ENCODE data around the gene PRB4. TPM values are rescaled to one million over a fixed set of nuclear protein-coding genes. Genes with fewer than 3 reads are reported as not detected.

Gene PRB4
- total RNA-seq, 1 donor from 2014 or later: not detected

GRCh38 chr12:11321980-11322379, 11.7 kb upstream of the PRB4 start:
- TF ChIP-seq CTCF (conservative IDR thresholded peaks at IDR 0.05): no peak
- H3K27ac Mint-ChIP-seq: no peak overlapping the region
- DNase-seq (ENCODE audit: extremely low spot score, unreplicated experiment): no peak
- no peaks in the 10 kb centered on the region for H3K4me1 Mint-ChIP-seq (ENCODE audit: unreplicated experiment)
- H3K4me3 Mint-ChIP-seq: no peak overlapping the region
- H3K36me3 Mint-ChIP-seq: no peaks in the 10 kb centered on the region
- no peaks in the 10 kb centered on the region for H3K27me3 Mint-ChIP-seq
- H3K9me3 Mint-ChIP-seq: no peaks in the 10 kb centered on the region

- DNase-seq (ENCODE audit: extremely low spot score, unreplicated experiment): no peak
- Mint-ChIP-seq H3K4me3 (no peak overlapping the region), H3K4me1 (ENCODE audit: unreplicated experiment) (no peaks in the 10 kb centered on the region), H3K36me3 (no peaks in the 10 kb centered on the region), H3K27me3 (no peaks in the 10 kb centered on the region), H3K27ac (no peak overlapping the region), H3K9me3 (no peaks in the 10 kb centered on the region)
- no peak for TF ChIP-seq CTCF (conservative IDR thresholded peaks at IDR 0.05)
Observed at GRCh38 chr12:11307143-11307542, 3.1 kb downstream of the PRB4 start.

- no peak for TF ChIP-seq CTCF (conservative IDR thresholded peaks at IDR 0.05)
- peaks cover 4% of the 10 kb centered on the region for H3K27me3 Mint-ChIP-seq
- no peaks in the 10 kb centered on the region for H3K36me3 Mint-ChIP-seq
- H3K4me3 Mint-ChIP-seq: no peak overlapping the region
- no peaks in the 10 kb centered on the region for H3K9me3 Mint-ChIP-seq
- no peak for DNase-seq (ENCODE audit: extremely low spot score, unreplicated experiment)
- no peak overlapping the region for H3K27ac Mint-ChIP-seq
- no peaks in the 10 kb centered on the region for H3K4me1 Mint-ChIP-seq (ENCODE audit: unreplicated experiment)
Observed at GRCh38 chr12:11273449-11273848, 36.8 kb downstream of the PRB4 start.

- no peaks in the 10 kb centered on the region for H3K4me1 Mint-ChIP-seq (ENCODE audit: unreplicated experiment)
- H3K27ac Mint-ChIP-seq: no peak within 1 kb of the TSS
- H3K36me3 Mint-ChIP-seq: no peaks in the 10 kb centered on the region
- TF ChIP-seq CTCF (conservative IDR thresholded peaks at IDR 0.05): no peak
- no peak within 1 kb of the TSS for H3K4me3 Mint-ChIP-seq
- no peak for DNase-seq (ENCODE audit: extremely low spot score, unreplicated experiment)
- H3K27me3 Mint-ChIP-seq: peaks cover 8% of the 10 kb centered on the region
- H3K9me3 Mint-ChIP-seq: no peaks in the 10 kb centered on the region
Observed at GRCh38 chr12:11269607-11270006, 40.6 kb downstream of the PRB4 start, which contains the start of gene PRB3. PRB3 (minus strand) TSS chr12:11269707; CDS start chr12:11269669, 38 bp downstream.

GRCh38 chr12:11264501-11264900, 45.7 kb downstream of the PRB4 start:
- no peak for TF ChIP-seq CTCF (conservative IDR thresholded peaks at IDR 0.05)
- H3K9me3 Mint-ChIP-seq: peaks cover 4% of the 10 kb centered on the region

More at GRCh38 chr12:11264501-11264900, 45.7 kb downstream of the PRB4 start:
- no peak for DNase-seq (ENCODE audit: extremely low spot score, unreplicated experiment)
- Mint-ChIP-seq H3K4me1 (ENCODE audit: unreplicated experiment) (no peaks in the 10 kb centered on the region), H3K27ac (no peak overlapping the region), H3K36me3 (no peaks in the 10 kb centered on the region), H3K27me3 (peaks cover 12% of the 10 kb centered on the region), H3K4me3 (no peak overlapping the region)

Other genes with a start within 250 kb of the PRB4 start
- gene TAS2R46, start 248.1 kb downstream of the PRB4 start, total RNA-seq (ENCODE audit: low replicate concordance): 0.85 and 1.0 TPM in 2 replicates
- 0.36 and 1.0 TPM in 2 replicates for gene TAS2R43, start 218.1 kb downstream of the PRB4 start, total RNA-seq (ENCODE audit: low replicate concordance)
- 1.3 and 2.3 TPM in 2 replicates for gene TAS2R30, start 175.8 kb downstream of the PRB4 start, total RNA-seq (ENCODE audit: low replicate concordance)
- 15.1 and 24.0 TPM in 2 replicates for gene SMIM10L1, start 139.2 kb downstream of the PRB4 start, total RNA-seq (ENCODE audit: low replicate concordance)
- gene TAS2R42, start 123.5 kb downstream of the PRB4 start, total RNA-seq (ENCODE audit: low replicate concordance): not detected in 2 replicates
- 0.26 TPM in 1 of 2 replicates, not detected in the other for gene PRB3, start 40.7 kb downstream of the PRB4 start, total RNA-seq (ENCODE audit: low replicate concordance)
- not detected in 2 replicates for gene PRB2, start 85.1 kb upstream of the PRB4 start, total RNA-seq (ENCODE audit: low replicate concordance)

Data from type B pancreatic cell (in vitro differentiated cells).